HG02840 (cell line): ENCODE data around the gene POLR3A.

Experiments used
- ATAC-seq: cut with Tn5 transposase; IDR thresholded peaks from one replicate; pipeline ENCODE4 v1.9.1; 2021; ENCODE audit warnings: mild to moderate bottlenecking, moderate library complexity, moderate number of reproducible peaks; ENCODE audit not compliant: unreplicated experiment, low FRiP score

The POLR3A gene

GRCh38 chr10:77959887-77960455, 69.3 kb downstream of the POLR3A start:
- ATAC-seq, result no peak

GRCh38 chr10:77959384-77959783, 69.9 kb downstream of the POLR3A start:
- no peak for ATAC-seq

- no peak for ATAC-seq
These were observed 74.2 kb downstream of the POLR3A start for GRCh38 chr10:77955136-77955535.

- no peak for ATAC-seq
These were observed 80.1 kb downstream of the POLR3A start for GRCh38 chr10:77949167-77949566.

- no peak for ATAC-seq
These were observed 83.2 kb downstream of the POLR3A start for GRCh38 chr10:77946084-77946483.

GRCh38 chr10:77944519-77944918, 84.8 kb downstream of the POLR3A start:
- no peak for ATAC-seq

- no peak for ATAC-seq
These were observed 86.0 kb downstream of the POLR3A start for GRCh38 chr10:77943121-77943901.

- ATAC-seq, result no peak
These were observed 87.5 kb downstream of the POLR3A start for GRCh38 chr10:77941790-77942189.

- no peak for ATAC-seq
These were observed 88.7 kb downstream of the POLR3A start for GRCh38 chr10:77940627-77941026.

- ATAC-seq, result no peak
These were observed 89.1 kb downstream of the POLR3A start for GRCh38 chr10:77940225-77940624.

- ATAC-seq, result no peak
These were observed 89.7 kb downstream of the POLR3A start for GRCh38 chr10:77939561-77940001.

- ATAC-seq, result no peak
These were observed 92.4 kb downstream of the POLR3A start for GRCh38 chr10:77936697-77937567.

GRCh38 chr10:77932016-77932715, 97.1 kb downstream of the POLR3A start:
- no peak for ATAC-seq

- no peak for ATAC-seq
These were observed 101.7 kb downstream of the POLR3A start for GRCh38 chr10:77927402-77928246.

- ATAC-seq, result no peak
These were observed 102.5 kb downstream of the POLR3A start, which contains the start of gene DLG5 for GRCh38 chr10:77926566-77927401. DLG5 (minus strand) TSS chr10:77926755; CDS start chr10:77926520, 235 bp downstream.

GRCh38 chr10:77925795-77926565, 103.3 kb downstream of the POLR3A start:
- no peak for ATAC-seq

GRCh38 chr10:77925410-77925794, 103.9 kb downstream of the POLR3A start:
- ATAC-seq, result no peak
